Activated CD4-positive, alpha-beta memory T cell treated with anti-CD3 and anti-CD28 coated beads for 36 hours (primary cell): ENCODE measurements around the gene LTBP3. TPM values are rescaled to one million over a fixed set of nuclear protein-coding genes. Genes with fewer than 3 reads are reported as not detected.
"Not testable (repeated sequence)": the region's sequence is repeated elsewhere in the genome, so short reads cannot be mapped to it uniquely, and the experiment has no call there.

ENCODE experiments used
- CTCF ChIA-PET: fragments of 350-600 bp; sonication (Branson Sonifier 250); formaldehyde crosslinking; loops from one replicate; lab custom pipeline; 2021; ENCODE audit warnings: antibody characterized with exemption, inconsistent platforms; lab: Charles Lee
- POLR2A ChIA-PET: fragments of 350-600 bp; sonication (Branson Sonifier 250); formaldehyde crosslinking; loops from one replicate; lab custom pipeline; 2021; ENCODE audit warnings: antibody characterized with exemption; lab: Charles Lee
- DNase-seq: peaks from one replicate; pipeline ENCODE4 v3.0.0-alpha.2; 2020
- H3K27ac Mint-ChIP-seq: one replicate; pipeline ENCODE4 v1.8.0; 2021; ENCODE audit warnings: mixed read lengths
- H3K27me3 Mint-ChIP-seq: one replicate; pipeline ENCODE4 v1.8.0; 2021; ENCODE audit warnings: mixed read lengths
- H3K36me3 Mint-ChIP-seq: one replicate; pipeline ENCODE4 v1.8.0; 2021; ENCODE audit warnings: mixed read lengths
- H3K4me1 Mint-ChIP-seq: one replicate; pipeline ENCODE4 v1.8.0; 2021; ENCODE audit warnings: low read depth, mixed read lengths
- H3K4me3 Mint-ChIP-seq: one replicate; pipeline ENCODE4 v1.8.0; 2021; ENCODE audit warnings: mild to moderate bottlenecking, mixed read lengths
- H3K9me3 Mint-ChIP-seq: one replicate; pipeline ENCODE4 v1.8.0; 2021; ENCODE audit warnings: mixed read lengths
- intact Hi-C: fragments of 100-400 bp; cut with micrococcal nuclease; formaldehyde crosslinking; loops from one replicate; pipeline ENCODE4 v1.15.1; 2023
- total RNA-seq, 2 experiments: library from RNA; stranded (reverse); gene quantifications; one replicate each; pipeline ENCODE4 v1.2.3, GENCODE V29; 2021

LTBP3 gene
- total RNA-seq, 2 experiments from 2014 or later = 60.7 to 63.3 TPM

- CTCF ChIA-PET = interaction anchor here (1.0 to 3.8 kb wide), 5 partner anchors 9 to 516 kb away, joined by 3 to 34 read pairs (median 4); partner anchors contain the start of genes FAM89B and ZNRD2
- peaks cover 26% of the 10 kb centered on the region for H3K4me1 Mint-ChIP-seq
- intact Hi-C loops = no loop called here
- peaks cover 29% of the 10 kb centered on the region for H3K36me3 Mint-ChIP-seq
- no peaks in the 10 kb centered on the region for H3K9me3 Mint-ChIP-seq
- no peak overlapping the region for H3K4me3 Mint-ChIP-seq
- H3K27me3 Mint-ChIP-seq = no peaks in the 10 kb centered on the region
- DNase-seq = peak; percentile 40
- H3K27ac Mint-ChIP-seq = no peak overlapping the region
- POLR2A ChIA-PET = interaction anchor here (0.9 to 1.2 kb wide), 2 partner anchors 24 to 46 kb away, joined by 3 to 5 read pairs; partner anchors contain the start of gene EHBP1L1
These were observed 28.0 kb downstream of the LTBP3 start for GRCh38 chr11:65530157-65530496.

- ChIA-PET CTCF (interaction anchor here (1.2 to 3.8 kb wide), 4 partner anchors 9 to 42 kb away, joined by 3 to 34 read pairs (median 4); partner anchors contain the start of genes FAM89B and ZNRD2), POLR2A (interaction anchor here (1.2 kb wide), 1 partner anchor 23 kb away, joined by 3 read pairs; no protein-coding TSS in a partner anchor)
- Mint-ChIP-seq H3K4me1 (peaks cover 27% of the 10 kb centered on the region), H3K36me3 (peaks cover 29% of the 10 kb centered on the region), H3K27me3 (no peaks in the 10 kb centered on the region), H3K27ac (no peak overlapping the region), H3K9me3 (no peaks in the 10 kb centered on the region), H3K4me3 (no peak overlapping the region)
- no peak for DNase-seq
- intact Hi-C loops = no loop called here
These were observed 28.5 kb downstream of the LTBP3 start for GRCh38 chr11:65529475-65530156.

GRCh38 chr11:65528819-65529350 is 29.3 kb downstream of the LTBP3 start:
- peak overlapping the region; percentile 64 for H3K27ac Mint-ChIP-seq
- H3K4me3 Mint-ChIP-seq = no peak overlapping the region
- H3K27me3 Mint-ChIP-seq = no peaks in the 10 kb centered on the region
- H3K36me3 Mint-ChIP-seq = peaks cover 29% of the 10 kb centered on the region
- DNase-seq = no peak
- H3K4me1 Mint-ChIP-seq = peaks cover 34% of the 10 kb centered on the region
- no peaks in the 10 kb centered on the region for H3K9me3 Mint-ChIP-seq
- ChIA-PET CTCF (interaction anchor here (3.8 kb wide), 1 partner anchor 12 kb away, joined by 34 read pairs; no protein-coding TSS in a partner anchor), POLR2A (interaction anchor here (1.0 to 1.3 kb wide), 2 partner anchors 10 to 104 kb away, joined by 3 to 5 read pairs; no protein-coding TSS in a partner anchor)
- intact Hi-C loops = no loop called here

- Mint-ChIP-seq H3K4me3 (peak overlapping the region; percentile 84), H3K4me1 (peaks cover 54% of the 10 kb centered on the region), H3K9me3 (no peaks in the 10 kb centered on the region), H3K27ac (no peak overlapping the region), H3K36me3 (peaks cover 27% of the 10 kb centered on the region), H3K27me3 (no peaks in the 10 kb centered on the region)
- ChIA-PET CTCF (interaction anchor here (3.7 kb wide), 1 partner anchor 14 kb away, joined by 30 read pairs; no protein-coding TSS in a partner anchor), POLR2A (no interaction called here)
- no peak for DNase-seq
- intact Hi-C loops = no loop called here
These were observed 31.4 kb downstream of the LTBP3 start for GRCh38 chr11:65526744-65527143.

GRCh38 chr11:65525546-65526480 is 32.3 kb downstream of the LTBP3 start:
- ChIA-PET POLR2A (interaction anchor here (0.5 to 1.9 kb wide), 9 partner anchors 9 to 108 kb away, joined by 3 to 10 read pairs (median 4); partner anchors contain the start of gene NEAT1), CTCF (interaction anchor here (0.9 to 3.7 kb wide), 6 partner anchors 15 to 193 kb away, joined by 3 to 30 read pairs (median 4); no protein-coding TSS in a partner anchor)
- Mint-ChIP-seq H3K4me1 (peaks cover 57% of the 10 kb centered on the region), H3K9me3 (no peaks in the 10 kb centered on the region), H3K27ac (peak overlapping the region; percentile 65), H3K27me3 (no peaks in the 10 kb centered on the region), H3K36me3 (peaks cover 18% of the 10 kb centered on the region), H3K4me3 (peak overlapping the region; percentile 84)
- DNase-seq = no peak
- intact Hi-C loops = no loop called here

GRCh38 chr11:65524741-65525545 is 33.2 kb downstream of the LTBP3 start, which contains the start of gene SCYL1:
Gene SCYL1, plus strand, starts transcription at chr11:65525083. Its CDS starts 71 bp downstream, at chr11:65525154.
- CTCF ChIA-PET = interaction anchor here (0.8 to 3.7 kb wide), 8 partner anchors 14 to 192 kb away, joined by 3 to 30 read pairs (median 4); no protein-coding TSS in a partner anchor
- POLR2A ChIA-PET = interaction anchor here (0.7 to 1.9 kb wide), 10 partner anchors 10 to 107 kb away, joined by 3 to 10 read pairs (median 4); partner anchors contain the start of gene NEAT1
- H3K4me1 Mint-ChIP-seq = peaks cover 57% of the 10 kb centered on the region

GRCh38 chr11:65524014-65524740 is 34.0 kb downstream of the LTBP3 start:
- H3K27me3 Mint-ChIP-seq = no peaks in the 10 kb centered on the region
- no peaks in the 10 kb centered on the region for H3K9me3 Mint-ChIP-seq
- peak overlapping the region; percentile 67 for H3K4me3 Mint-ChIP-seq
- POLR2A ChIA-PET = interaction anchor here (0.9 to 1.9 kb wide), 8 partner anchors 12 to 106 kb away, joined by 3 to 10 read pairs (median 4); partner anchors contain the start of gene NEAT1
- CTCF ChIA-PET = interaction anchor here (0.8 to 3.7 kb wide), 7 partner anchors 13 to 191 kb away, joined by 3 to 30 read pairs (median 4); no protein-coding TSS in a partner anchor
- DNase-seq = no peak
- intact Hi-C loops = no loop called here
- H3K36me3 Mint-ChIP-seq = peaks cover 14% of the 10 kb centered on the region
- H3K27ac Mint-ChIP-seq = peak overlapping the region; percentile 84
- H3K4me1 Mint-ChIP-seq = peaks cover 54% of the 10 kb centered on the region

More at GRCh38 chr11:65524741-65525545, 33.2 kb downstream of the LTBP3 start, which contains the start of gene SCYL1:
- no peaks in the 10 kb centered on the region for H3K9me3 Mint-ChIP-seq
- peak within 1 kb of the TSS; percentile 84 for H3K4me3 Mint-ChIP-seq
- peak; percentile 90 for DNase-seq
- H3K27me3 Mint-ChIP-seq = no peaks in the 10 kb centered on the region
- H3K36me3 Mint-ChIP-seq = peaks cover 14% of the 10 kb centered on the region
- peak within 1 kb of the TSS; percentile 84 for H3K27ac Mint-ChIP-seq
- intact Hi-C loops = no loop called here

- Mint-ChIP-seq H3K36me3 (peaks cover 10% of the 10 kb centered on the region), H3K4me1 (peaks cover 49% of the 10 kb centered on the region), H3K27ac (peak overlapping the region; percentile 84), H3K4me3 (peak overlapping the region; percentile 67)
- ChIA-PET CTCF (interaction anchor here (3.7 kb wide), 1 partner anchor 17 kb away, joined by 30 read pairs; no protein-coding TSS in a partner anchor), POLR2A (interaction anchor here (1.1 to 1.6 kb wide), 2 partner anchors 24 to 27 kb away, joined by 4 to 5 read pairs; no protein-coding TSS in a partner anchor)
- H3K27me3 Mint-ChIP-seq, H3K9me3 Mint-ChIP-seq, intact Hi-C loops, DNase-seq: not testable (repeated sequence)
These were observed 34.6 kb downstream of the LTBP3 start for GRCh38 chr11:65523631-65523968.

GRCh38 chr11:65522718-65523630 is 35.2 kb downstream of the LTBP3 start:
- CTCF ChIA-PET, intact Hi-C loops: not testable (repeated sequence)

More at GRCh38 chr11:65522718-65523630, 35.2 kb downstream of the LTBP3 start:
- peak; percentile 50 for DNase-seq
- Mint-ChIP-seq H3K36me3 (peaks cover 10% of the 10 kb centered on the region), H3K4me1 (peaks cover 48% of the 10 kb centered on the region), H3K4me3 (peak overlapping the region; percentile 67), H3K27ac (peak overlapping the region; percentile 84)
- H3K9me3 Mint-ChIP-seq, H3K27me3 Mint-ChIP-seq, POLR2A ChIA-PET: not testable (repeated sequence)
